Astrocyte of the cerebellum (primary cell): ENCODE data around the gene PYGM.

ENCODE experiments used
- DNase-seq: peaks from one replicate; pipeline ENCODE4 v3.0.0-alpha.2; 2011; ENCODE audit warnings: low read depth
- H3K4me3 ChIP-seq: 2 replicates; pipeline ENCODE4 v1.5.1; 2011; ENCODE audit warnings: mild to moderate bottlenecking, low read depth, low read length, moderate library complexity
- in situ Hi-C: cut with HindIII; loops from 2 replicates; pipeline ENCODE4 v1.10.0; 2017; ENCODE audit warnings: low sequenced_read_pairs
- TF ChIP-seq, protein P1 (sequence below): IDR thresholded peaks from 2 replicates; pipeline ENCODE4 v1.5.1; 2012; ENCODE audit warnings: low read length, low read depth, moderate library complexity, mild to moderate bottlenecking; ENCODE audit errors: missing control alignments

PYGM gene

GRCh38 chr11:64720640-64721358, 39.0 kb downstream of the PYGM start:
- DNase-seq, result no peak
- in situ Hi-C loops, result no loop called here
- H3K4me3 ChIP-seq, result no peak overlapping the region
- TF ChIP-seq, protein P1, sequence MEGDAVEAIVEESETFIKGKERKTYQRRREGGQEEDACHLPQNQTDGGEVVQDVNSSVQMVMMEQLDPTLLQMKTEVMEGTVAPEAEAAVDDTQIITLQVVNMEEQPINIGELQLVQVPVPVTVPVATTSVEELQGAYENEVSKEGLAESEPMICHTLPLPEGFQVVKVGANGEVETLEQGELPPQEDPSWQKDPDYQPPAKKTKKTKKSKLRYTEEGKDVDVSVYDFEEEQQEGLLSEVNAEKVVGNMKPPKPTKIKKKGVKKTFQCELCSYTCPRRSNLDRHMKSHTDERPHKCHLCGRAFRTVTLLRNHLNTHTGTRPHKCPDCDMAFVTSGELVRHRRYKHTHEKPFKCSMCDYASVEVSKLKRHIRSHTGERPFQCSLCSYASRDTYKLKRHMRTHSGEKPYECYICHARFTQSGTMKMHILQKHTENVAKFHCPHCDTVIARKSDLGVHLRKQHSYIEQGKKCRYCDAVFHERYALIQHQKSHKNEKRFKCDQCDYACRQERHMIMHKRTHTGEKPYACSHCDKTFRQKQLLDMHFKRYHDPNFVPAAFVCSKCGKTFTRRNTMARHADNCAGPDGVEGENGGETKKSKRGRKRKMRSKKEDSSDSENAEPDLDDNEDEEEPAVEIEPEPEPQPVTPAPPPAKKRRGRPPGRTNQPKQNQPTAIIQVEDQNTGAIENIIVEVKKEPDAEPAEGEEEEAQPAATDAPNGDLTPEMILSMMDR, result no peak

DNA sequence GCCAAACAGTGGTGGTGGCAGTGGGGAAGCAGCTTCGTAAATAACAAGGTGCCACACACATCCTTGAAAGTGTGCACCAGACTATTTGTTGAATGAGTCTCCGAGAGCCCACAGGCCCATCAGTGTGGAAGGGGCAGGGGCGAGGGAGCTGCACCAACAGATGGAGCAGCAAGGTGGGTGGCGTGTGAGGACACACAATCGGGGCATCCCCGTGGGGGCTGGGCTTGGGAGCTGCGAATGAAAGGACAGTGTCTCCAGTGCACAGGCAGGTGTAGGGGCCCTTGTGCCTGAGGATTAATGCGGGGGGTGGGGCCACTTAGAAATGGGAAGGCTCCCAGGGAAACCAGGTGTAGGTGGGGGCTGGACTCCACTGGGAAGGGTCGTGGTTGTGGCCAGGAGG, 39.6 kb downstream of the PYGM start:
- in situ Hi-C loops, result no loop called here
- DNase-seq, result no peak
- no peak overlapping the region for H3K4me3 ChIP-seq
- TF ChIP-seq, protein P1, result no peak

- in situ Hi-C loops, result loop anchor here (5.0 to 10.0 kb wide), 2 partner anchors 33 to 55 kb away; partner anchors contain the start of gene SF1
- DNase-seq, result no peak
- TF ChIP-seq, protein P1, result no peak
- no peak overlapping the region for H3K4me3 ChIP-seq
These were observed 40.4 kb downstream of the PYGM start for GRCh38 chr11:64719406-64719805.

- DNase-seq, result no peak
- TF ChIP-seq, protein P1, result no peak
- H3K4me3 ChIP-seq, result no peak overlapping the region
- in situ Hi-C loops, result loop anchor here (5.0 to 10.0 kb wide), 2 partner anchors 34 to 56 kb away; partner anchors contain the start of gene SF1
These were observed 41.0 kb downstream of the PYGM start for GRCh38 chr11:64718780-64719124.

GRCh38 chr11:64718084-64718779, 41.5 kb downstream of the PYGM start:
- in situ Hi-C loops, result loop anchor here (5.0 to 10.0 kb wide), 2 partner anchors 34 to 57 kb away; partner anchors contain the start of gene SF1
- TF ChIP-seq, protein P1, result no peak
- no peak for DNase-seq
- H3K4me3 ChIP-seq, result no peak overlapping the region

DNA sequence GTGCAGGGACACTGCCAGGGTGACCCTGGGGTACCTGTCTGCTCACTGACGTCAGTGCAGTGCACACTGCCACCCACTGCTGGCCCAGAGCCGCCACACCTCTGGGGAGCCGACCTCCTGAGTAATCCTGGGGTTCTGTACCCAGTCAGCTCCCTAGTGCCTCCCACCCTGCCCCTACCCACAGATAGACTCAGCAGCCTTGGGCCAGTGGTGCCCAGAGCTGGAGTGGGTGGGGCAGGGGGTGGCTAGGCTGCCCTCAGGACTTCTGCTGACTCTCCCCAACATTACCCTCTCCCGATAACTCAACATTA, 42.6 kb downstream of the PYGM start:
- no peak overlapping the region for H3K4me3 ChIP-seq
- DNase-seq, result no peak
- in situ Hi-C loops, result loop anchor here (5.0 to 10.0 kb wide), 2 partner anchors 35 to 58 kb away; partner anchors contain the start of gene SF1
- TF ChIP-seq, protein P1, result no peak
